ENCODE measurements around the gene PEAR1. TPM values are rescaled to one million over a fixed set of nuclear protein-coding genes. Genes with fewer than 3 reads are reported as not detected.
A peak's percentile ranks its signal among the peaks of the same experiment; 100 is the strongest.
"Not testable (repeated sequence)": the region's sequence is repeated elsewhere in the genome, so short reads cannot be mapped to it uniquely, and the experiment has no call there.

The PEAR1 gene
- total RNA-seq, 6 experiments from 2014 or later: 3.2 to 23.6 (median 20.2) TPM

DNA sequence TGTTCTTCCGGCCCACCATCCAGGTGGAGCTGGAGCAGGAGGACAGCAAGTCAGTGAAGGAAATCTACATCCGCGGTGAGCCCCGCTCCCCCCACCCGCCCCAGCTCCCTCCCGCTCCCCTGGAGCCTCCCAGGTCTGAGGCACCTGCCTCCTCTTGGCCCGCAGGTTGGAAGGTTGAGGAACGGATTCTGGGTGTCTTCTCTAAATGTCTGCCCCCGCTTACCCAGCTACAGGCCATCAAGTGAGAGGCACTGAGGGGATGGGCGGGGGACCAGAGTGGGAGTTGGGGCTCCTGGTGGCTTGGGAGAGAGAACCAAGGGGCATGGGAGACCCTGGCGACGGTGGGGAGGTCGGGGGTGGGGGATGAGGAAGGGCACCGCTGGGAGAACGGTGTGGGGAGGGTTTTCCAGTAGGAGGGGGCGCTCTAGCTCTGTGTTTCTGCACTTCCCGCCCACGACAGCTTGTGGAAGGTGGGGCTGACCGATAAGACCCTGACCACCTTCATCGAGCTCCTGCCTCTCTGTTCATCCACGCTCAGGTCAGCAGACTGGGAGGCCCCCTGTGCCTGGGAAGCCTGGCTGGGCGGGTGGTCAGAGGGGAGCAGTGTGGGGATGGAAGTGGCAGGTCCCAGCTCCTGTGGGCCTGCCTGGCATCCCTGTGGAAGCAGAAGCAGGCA is 31.1 kb downstream of the PEAR1 start:
- no peak for DNase-seq
- Mint-ChIP-seq H3K4me3 (no peak overlapping the region), H3K27me3 (ENCODE audit: insufficient read depth) (peaks cover 44% of the 10 kb centered on the region), H3K9me3 (no peaks in the 10 kb centered on the region), H3K36me3 (ENCODE audit: low read depth) (no peaks in the 10 kb centered on the region), H3K27ac (no peak overlapping the region), H3K4me1 (ENCODE audit: low read depth) (peaks cover 51% of the 10 kb centered on the region)
- TF ChIP-seq, protein P1, sequence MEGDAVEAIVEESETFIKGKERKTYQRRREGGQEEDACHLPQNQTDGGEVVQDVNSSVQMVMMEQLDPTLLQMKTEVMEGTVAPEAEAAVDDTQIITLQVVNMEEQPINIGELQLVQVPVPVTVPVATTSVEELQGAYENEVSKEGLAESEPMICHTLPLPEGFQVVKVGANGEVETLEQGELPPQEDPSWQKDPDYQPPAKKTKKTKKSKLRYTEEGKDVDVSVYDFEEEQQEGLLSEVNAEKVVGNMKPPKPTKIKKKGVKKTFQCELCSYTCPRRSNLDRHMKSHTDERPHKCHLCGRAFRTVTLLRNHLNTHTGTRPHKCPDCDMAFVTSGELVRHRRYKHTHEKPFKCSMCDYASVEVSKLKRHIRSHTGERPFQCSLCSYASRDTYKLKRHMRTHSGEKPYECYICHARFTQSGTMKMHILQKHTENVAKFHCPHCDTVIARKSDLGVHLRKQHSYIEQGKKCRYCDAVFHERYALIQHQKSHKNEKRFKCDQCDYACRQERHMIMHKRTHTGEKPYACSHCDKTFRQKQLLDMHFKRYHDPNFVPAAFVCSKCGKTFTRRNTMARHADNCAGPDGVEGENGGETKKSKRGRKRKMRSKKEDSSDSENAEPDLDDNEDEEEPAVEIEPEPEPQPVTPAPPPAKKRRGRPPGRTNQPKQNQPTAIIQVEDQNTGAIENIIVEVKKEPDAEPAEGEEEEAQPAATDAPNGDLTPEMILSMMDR (IDR thresholded peaks at IDR 0.05): no peak

DNA sequence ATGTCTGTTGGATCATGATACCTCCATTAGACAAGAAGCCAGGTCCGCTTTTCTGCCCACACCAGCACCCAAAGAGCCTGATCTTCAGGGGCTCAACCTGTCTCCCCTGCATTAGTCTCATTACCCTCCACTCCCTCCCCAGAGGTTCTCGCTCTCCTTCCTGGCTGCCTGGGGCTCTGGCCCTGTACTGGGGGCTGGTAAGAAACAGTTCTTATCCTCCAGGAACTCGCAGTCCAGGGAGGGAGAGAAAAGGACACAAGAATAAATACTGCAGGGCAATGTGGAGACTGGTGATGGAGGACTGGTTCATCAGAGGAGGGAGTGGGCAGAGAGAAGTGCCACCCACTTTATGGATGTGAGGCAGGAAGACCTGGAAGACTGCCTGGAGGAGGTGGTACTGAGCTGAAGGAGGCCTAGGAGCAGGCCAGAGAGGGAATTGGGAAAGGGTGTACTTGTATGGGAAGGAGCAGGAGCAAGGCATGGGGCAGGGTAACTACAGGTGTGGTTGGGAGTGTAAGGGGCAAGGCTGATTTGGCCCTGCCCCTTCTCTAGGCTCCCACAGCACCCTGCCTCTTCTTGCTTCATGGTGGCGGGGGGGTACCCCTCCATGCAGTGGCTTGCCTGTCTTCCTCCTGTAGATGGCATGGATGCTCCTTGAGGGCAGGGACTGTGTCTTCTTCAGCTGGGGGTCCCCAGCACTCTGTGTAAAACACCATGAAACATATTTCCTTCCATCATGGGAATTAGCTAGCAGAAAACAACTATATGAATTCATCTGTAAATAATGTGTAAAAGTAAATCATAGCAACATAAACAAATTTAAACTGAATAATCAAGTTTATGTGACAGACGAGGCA is 31.9 kb downstream of the PEAR1 start:
- no peaks in the 10 kb centered on the region for H3K36me3 Mint-ChIP-seq (ENCODE audit: low read depth)
- DNase-seq: no peak
- peaks cover 43% of the 10 kb centered on the region for H3K27me3 Mint-ChIP-seq (ENCODE audit: insufficient read depth)
- no peaks in the 10 kb centered on the region for H3K9me3 Mint-ChIP-seq
- H3K4me1 Mint-ChIP-seq (ENCODE audit: low read depth): peaks cover 46% of the 10 kb centered on the region
- TF ChIP-seq, protein P1 (IDR thresholded peaks at IDR 0.05): no peak
- peak overlapping the region; percentile 42; the same call in 1 of the 2 replicates for H3K27ac Mint-ChIP-seq
- no peak overlapping the region; the same call in 1 of the 2 replicates for H3K4me3 Mint-ChIP-seq

DNA sequence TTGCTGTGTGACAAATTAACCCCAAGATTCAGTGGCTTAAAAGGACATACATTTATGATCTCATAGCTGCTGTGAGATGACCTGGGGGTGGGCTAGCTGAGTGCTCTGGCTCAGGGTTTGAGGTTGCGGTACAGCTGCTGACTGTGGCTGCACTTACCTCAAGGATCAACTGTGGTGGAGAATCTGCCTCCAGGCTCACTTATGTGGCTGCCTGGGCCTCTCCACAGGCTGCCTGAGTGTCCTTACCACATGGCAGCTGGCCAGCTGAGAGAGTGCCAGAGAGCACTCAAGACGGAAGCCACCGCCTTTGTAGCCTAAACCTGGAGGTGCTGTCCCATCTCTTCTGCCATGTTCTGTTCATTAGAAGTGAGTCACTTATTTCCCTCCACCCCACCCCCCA is 32.7 kb downstream of the PEAR1 start:
- Mint-ChIP-seq H3K4me3 (no peak overlapping the region), H3K36me3 (ENCODE audit: low read depth) (no peaks in the 10 kb centered on the region), H3K27ac (no peak overlapping the region), H3K4me1 (ENCODE audit: low read depth) (peaks cover 40% of the 10 kb centered on the region), H3K27me3 (ENCODE audit: insufficient read depth) (peaks cover 40% of the 10 kb centered on the region), H3K9me3 (no peaks in the 10 kb centered on the region)
- DNase-seq: peak; percentile 82
- TF ChIP-seq, protein P1 (IDR thresholded peaks at IDR 0.05): no peak

DNA sequence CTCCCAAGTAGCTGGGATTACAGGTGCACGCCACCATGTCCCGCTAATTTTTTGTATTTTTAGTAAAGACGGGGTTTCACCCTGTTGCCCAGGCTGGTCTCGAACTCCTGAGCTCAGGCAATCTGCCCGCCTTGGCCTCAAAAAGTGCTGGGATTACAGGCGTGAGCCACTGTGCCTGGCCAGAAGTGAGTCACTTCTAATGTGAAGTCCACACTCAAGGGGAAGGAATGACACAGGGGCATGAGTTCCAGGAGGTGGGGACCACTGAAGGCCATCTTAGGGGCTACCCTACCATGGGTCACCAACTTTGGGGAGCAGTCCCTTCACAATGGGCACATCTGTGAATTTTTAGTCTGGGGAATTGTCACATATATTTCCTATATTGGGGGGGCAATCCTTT is 33.2 kb downstream of the PEAR1 start:
- H3K27me3 Mint-ChIP-seq (ENCODE audit: insufficient read depth): peaks cover 43% of the 10 kb centered on the region
- DNase-seq: peak; percentile 33
- H3K4me3 Mint-ChIP-seq: peak overlapping the region; percentile 64; the same call in 1 of the 2 replicates
- not testable (repeated sequence) for H3K9me3 Mint-ChIP-seq; H3K36me3 Mint-ChIP-seq (ENCODE audit: low read depth)
- peaks cover 40% of the 10 kb centered on the region for H3K4me1 Mint-ChIP-seq (ENCODE audit: low read depth)
- H3K27ac Mint-ChIP-seq: peak overlapping the region; percentile 23; the same call in 1 of the 2 replicates

DNA sequence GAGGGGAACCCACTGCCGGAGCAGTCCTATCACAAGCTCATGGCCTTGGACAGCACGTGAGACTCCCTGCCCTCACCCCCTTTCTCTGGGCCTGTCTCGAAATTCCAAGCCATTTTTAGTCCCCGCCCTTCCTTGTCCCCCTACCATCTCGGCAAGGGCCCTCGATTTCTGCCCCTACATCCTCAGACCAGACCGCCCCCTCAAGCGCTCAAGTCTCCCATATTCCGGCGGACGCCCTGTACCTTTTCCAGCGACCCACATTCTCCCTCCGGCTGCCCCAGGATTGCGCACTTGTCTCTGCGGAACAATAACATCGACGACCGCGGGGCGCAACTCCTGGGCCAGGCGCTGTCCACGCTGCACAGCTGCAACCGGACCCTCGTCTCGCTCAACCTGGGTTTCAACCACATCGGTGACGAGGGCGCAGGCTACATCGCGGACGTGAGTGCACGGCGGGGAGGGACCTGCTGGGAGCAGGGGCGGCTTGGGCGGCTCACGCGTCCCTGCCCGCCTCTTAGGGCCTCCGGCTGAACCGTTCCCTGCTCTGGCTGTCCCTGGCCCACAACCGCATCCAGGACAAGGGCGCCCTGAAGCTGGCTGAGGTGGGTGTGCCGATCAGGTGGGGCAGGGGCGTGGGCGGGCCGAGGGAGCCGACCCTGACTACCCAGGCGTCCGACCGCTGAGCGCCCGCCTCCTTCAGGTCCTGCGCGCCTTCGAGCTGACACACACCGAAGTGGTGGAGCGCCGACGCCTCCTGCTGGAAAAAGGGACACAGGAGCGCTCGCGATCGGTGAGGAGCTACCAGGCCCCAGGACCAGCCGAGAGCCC is 33.9 kb downstream of the PEAR1 start:
- peaks cover 40% of the 10 kb centered on the region for H3K4me1 Mint-ChIP-seq (ENCODE audit: low read depth)
- H3K27ac Mint-ChIP-seq: no peak overlapping the region; the same call in 1 of the 2 replicates
- H3K4me3 Mint-ChIP-seq: peak overlapping the region; percentile 64
- H3K9me3 Mint-ChIP-seq: no peaks in the 10 kb centered on the region
- peak; percentile 64 for DNase-seq
- no peaks in the 10 kb centered on the region for H3K36me3 Mint-ChIP-seq (ENCODE audit: low read depth)
- H3K27me3 Mint-ChIP-seq (ENCODE audit: insufficient read depth): peaks cover 36% of the 10 kb centered on the region
- TF ChIP-seq, protein P1 (IDR thresholded peaks at IDR 0.05): peak; percentile 82

Data from HFFc6 (cell line).